NB4 (cell line): ENCODE data around the gene SNN.
A peak's percentile ranks its signal among the peaks of the same experiment; 100 is the strongest.

Experiments
- DNase-seq: peaks from one replicate; pipeline ENCODE4 v3.0.0; 2010; ENCODE audit warnings: low read depth
- H3K4me3 ChIP-seq: one replicate; pipeline ENCODE4 v1.5.1; 2011; ENCODE audit warnings: mild to moderate bottlenecking, low read depth, low read length, moderate library complexity
- MYC ChIP-seq: IDR thresholded peaks from 2 replicates; pipeline ENCODE4 v1.6.1; 2011; ENCODE audit warnings: low read depth, low read length
- POLR2A ChIP-seq: IDR thresholded peaks from 2 replicates; pipeline ENCODE4 v1.6.1; 2011; ENCODE audit warnings: mild to moderate bottlenecking; ENCODE audit not compliant: insufficient read length; ENCODE audit errors: extremely low read depth
- TF ChIP-seq, protein P1 (sequence below): IDR thresholded peaks from 2 replicates; pipeline ENCODE4 v1.6.1; 2011; ENCODE audit warnings: low read depth, low read length
- TF ChIP-seq, protein P2 (sequence below): IDR thresholded peaks from one replicate; pipeline ENCODE4 v1.5.1; 2012; ENCODE audit warnings: low read depth, low read length

The SNN gene

DNA sequence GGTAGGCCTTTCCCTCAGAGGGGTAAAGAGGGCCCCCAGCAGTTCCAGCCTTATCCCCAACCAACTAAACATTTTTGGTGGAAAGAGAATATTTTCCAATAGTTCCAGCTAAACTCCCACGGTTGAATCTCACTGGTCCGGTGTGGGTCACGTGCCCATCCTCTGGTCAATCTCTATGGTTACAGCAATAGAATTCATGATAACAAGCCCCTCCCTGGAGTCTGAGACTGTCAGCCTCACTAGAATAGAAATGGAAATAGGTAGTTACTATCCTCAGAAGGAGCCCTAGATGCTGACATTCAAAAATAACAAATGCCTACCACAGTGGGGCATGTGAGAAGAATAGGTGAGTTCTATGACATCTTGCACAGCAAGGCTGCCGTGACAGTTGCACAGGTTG lies 44.0 kb upstream of the SNN start:
- TF ChIP-seq MYC (no peak), POLR2A (no peak)
- TF ChIP-seq, protein P1, sequence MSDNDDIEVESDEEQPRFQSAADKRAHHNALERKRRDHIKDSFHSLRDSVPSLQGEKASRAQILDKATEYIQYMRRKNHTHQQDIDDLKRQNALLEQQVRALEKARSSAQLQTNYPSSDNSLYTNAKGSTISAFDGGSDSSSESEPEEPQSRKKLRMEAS: no peak
- TF ChIP-seq, protein P2, sequence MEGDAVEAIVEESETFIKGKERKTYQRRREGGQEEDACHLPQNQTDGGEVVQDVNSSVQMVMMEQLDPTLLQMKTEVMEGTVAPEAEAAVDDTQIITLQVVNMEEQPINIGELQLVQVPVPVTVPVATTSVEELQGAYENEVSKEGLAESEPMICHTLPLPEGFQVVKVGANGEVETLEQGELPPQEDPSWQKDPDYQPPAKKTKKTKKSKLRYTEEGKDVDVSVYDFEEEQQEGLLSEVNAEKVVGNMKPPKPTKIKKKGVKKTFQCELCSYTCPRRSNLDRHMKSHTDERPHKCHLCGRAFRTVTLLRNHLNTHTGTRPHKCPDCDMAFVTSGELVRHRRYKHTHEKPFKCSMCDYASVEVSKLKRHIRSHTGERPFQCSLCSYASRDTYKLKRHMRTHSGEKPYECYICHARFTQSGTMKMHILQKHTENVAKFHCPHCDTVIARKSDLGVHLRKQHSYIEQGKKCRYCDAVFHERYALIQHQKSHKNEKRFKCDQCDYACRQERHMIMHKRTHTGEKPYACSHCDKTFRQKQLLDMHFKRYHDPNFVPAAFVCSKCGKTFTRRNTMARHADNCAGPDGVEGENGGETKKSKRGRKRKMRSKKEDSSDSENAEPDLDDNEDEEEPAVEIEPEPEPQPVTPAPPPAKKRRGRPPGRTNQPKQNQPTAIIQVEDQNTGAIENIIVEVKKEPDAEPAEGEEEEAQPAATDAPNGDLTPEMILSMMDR: no peak
- no peak overlapping the region for H3K4me3 ChIP-seq
- no peak for DNase-seq

DNA sequence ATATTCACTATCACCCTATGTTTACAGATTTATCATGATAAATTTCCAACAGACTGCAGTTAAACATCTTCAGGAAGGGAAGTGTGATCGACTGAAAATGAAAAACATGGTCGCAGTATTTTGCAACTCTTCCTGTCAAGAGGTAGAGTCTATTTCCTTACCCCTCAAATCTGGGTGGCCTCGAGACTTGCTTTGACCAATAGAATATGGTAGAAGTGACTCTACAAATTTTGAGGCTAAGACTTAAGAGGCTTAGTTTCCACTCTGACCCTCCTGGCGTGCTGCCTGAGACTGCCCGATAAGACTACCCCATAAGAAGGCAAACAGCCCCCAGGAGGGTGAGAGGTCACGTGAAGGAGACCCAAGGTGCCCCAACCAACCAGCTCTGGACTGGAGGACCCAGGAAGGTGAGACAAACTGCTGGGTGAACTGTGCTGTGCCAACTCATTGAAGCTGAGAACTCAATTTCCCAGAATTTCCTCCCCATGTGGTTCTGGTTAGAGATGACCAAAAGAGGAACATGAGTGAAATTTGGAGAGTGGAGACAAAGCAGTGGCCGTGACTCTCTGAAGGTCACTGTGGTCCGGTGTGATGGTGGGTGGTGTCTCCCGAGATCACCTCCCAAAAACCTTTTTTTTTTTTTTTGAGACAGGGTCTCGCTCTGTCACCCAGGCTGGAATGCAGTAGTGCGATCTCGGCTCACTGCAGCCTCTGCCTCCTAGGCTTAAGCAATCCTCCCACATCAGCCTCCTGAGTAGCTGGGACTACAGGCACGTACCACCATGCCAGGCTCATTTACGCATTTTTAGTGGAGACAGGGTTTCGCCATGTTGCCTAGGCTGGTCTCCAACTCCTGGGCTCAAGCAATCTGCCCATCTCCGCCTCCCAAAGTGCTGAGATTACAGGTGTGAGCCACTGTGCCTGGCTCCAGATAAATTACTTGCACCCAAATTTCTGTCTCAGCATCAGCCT lies 43.3 kb upstream of the SNN start:
- no peak overlapping the region for H3K4me3 ChIP-seq
- peak; percentile 44 for DNase-seq
- TF ChIP-seq POLR2A (no peak), MYC (no peak)
- TF ChIP-seq, protein P1: no peak
- TF ChIP-seq, protein P2: no peak

DNA sequence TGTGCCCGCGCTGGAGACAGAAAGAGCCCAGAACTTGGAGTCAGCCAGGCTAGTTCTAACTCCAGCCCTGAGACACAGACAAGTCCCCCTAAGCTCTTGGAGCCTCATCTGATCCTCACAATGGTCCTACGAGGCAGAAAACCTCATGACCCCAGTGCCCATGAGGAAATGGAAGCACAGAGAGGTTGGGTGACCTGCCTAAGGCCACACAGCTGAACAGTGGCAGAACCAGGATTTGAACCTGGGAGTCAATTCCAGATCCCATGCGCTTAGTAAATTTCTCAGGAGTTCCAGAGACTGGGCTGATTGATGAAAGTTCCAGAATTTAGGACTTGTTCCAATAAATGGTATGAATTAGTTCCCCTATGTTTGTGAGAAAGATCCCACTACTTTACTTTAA lies 42.5 kb upstream of the SNN start:
- no peak overlapping the region for H3K4me3 ChIP-seq
- TF ChIP-seq MYC (no peak), POLR2A (no peak)
- TF ChIP-seq, protein P2: no peak
- TF ChIP-seq, protein P1: no peak
- no peak for DNase-seq

DNA sequence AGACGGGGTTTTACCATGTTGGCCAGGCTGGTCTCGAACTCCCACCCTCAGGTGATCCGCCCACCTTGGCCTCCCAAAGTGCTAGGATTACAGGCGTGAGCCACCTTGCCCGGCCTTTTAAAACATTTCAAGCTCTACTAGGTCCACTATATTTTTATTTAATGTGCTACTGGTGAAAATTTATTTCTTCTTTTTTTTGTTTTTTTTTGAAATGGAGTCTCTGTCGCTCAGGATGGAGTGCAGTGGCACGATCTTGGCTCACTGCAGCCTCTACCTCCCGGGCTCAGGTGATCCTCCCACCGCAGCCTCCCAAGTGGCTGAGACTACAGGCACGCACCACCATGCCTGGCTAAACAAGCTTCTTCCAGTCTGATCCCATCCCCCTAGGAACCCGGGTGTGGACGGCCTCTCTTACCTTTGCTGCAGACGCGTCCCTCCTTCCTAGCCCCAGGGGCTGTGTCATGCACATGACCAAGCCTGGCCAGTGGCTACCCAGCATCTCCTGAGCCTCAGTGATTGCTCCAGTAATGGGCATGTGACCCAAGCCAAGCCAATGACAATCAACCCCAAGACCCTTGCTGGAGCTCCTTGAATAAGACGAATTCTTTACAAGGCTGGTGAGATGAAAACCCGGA lies 41.5 kb upstream of the SNN start:
- no peak overlapping the region for H3K4me3 ChIP-seq
- TF ChIP-seq MYC (no peak), POLR2A (no peak)
- TF ChIP-seq, protein P1: no peak
- TF ChIP-seq, protein P2: no peak
- no peak for DNase-seq

DNA sequence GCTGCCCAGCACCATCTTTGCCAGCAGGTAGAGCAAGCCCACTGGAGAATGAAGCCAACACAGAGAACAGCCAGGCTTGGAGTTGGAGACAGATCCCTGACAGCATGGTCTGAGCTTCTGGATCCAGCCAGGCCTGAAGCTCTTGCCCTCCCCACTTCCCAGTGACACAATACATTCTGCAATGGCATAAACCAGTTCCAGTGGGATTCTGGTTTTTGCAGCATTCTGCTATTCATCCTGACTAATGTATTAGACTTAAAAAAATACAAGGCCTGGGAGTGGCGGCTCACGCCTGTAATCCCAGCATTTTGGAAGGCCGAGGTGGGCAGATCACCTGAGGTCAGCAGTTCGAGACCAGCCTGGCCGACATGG lies 41.0 kb upstream of the SNN start:
- TF ChIP-seq, protein P2: no peak
- TF ChIP-seq, protein P1: no peak
- DNase-seq: no peak
- H3K4me3 ChIP-seq: no peak overlapping the region
